ENCODE data around the gene ERFL.

The ERFL gene

GRCh38 chr19:41928221-41928683 lies at the start of gene ERFL:
TSS of gene ERFL (minus strand) at chr19:41928449. CDS start at chr19:41912919, 15,530 bp downstream.
- Mint-ChIP-seq H3K27me3 (no peaks in the 10 kb centered on the region), H3K9me3 (no peaks in the 10 kb centered on the region), H3K4me1 (peaks cover 37% of the 10 kb centered on the region), H3K4me3 (peak within 1 kb of the TSS; percentile 90), H3K36me3 (peaks cover 1% of the 10 kb centered on the region), H3K27ac (peak within 1 kb of the TSS; percentile 94)

GRCh38 chr19:41977916-41978315 lies 49.7 kb upstream of the ERFL start:
- Mint-ChIP-seq H3K27ac (no peak overlapping the region), H3K4me1 (no peaks in the 10 kb centered on the region), H3K27me3 (no peaks in the 10 kb centered on the region), H3K36me3 (peaks cover 3% of the 10 kb centered on the region), H3K9me3 (no peaks in the 10 kb centered on the region), H3K4me3 (no peak overlapping the region)

DNA sequence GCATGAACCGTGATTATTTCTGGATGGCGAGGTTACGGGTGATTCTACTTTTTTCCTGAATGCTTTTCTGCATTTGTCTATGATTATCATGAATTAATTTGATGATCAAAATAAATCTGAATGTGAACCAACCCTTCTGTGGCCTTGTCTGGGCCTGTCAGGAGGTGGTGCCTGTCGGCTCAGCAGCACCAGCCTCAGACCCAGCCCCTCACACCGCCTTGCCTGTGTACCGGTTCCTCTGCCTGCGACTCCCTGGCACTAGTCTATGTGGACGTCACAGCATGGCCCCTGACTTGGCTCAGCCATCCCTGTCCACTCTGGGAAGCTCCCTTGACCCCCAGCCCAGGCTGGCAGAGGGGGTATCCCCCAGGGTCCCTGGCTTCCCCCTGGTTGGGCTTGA lies 46.4 kb upstream of the ERFL start:
- no peaks in the 10 kb centered on the region for H3K4me1 Mint-ChIP-seq
- H3K4me3 Mint-ChIP-seq, result no peak overlapping the region
- no peak overlapping the region for H3K27ac Mint-ChIP-seq
- no peaks in the 10 kb centered on the region for H3K27me3 Mint-ChIP-seq
- H3K36me3 Mint-ChIP-seq, result peaks cover 1% of the 10 kb centered on the region
- H3K9me3 Mint-ChIP-seq, result no peaks in the 10 kb centered on the region

- Mint-ChIP-seq H3K36me3 (no peaks in the 10 kb centered on the region), H3K9me3 (no peaks in the 10 kb centered on the region), H3K4me1 (no peaks in the 10 kb centered on the region), H3K27me3 (no peaks in the 10 kb centered on the region), H3K27ac (no peak overlapping the region), H3K4me3 (no peak overlapping the region)
These were observed 43.1 kb upstream of the ERFL start for GRCh38 chr19:41971363-41971762.

DNA sequence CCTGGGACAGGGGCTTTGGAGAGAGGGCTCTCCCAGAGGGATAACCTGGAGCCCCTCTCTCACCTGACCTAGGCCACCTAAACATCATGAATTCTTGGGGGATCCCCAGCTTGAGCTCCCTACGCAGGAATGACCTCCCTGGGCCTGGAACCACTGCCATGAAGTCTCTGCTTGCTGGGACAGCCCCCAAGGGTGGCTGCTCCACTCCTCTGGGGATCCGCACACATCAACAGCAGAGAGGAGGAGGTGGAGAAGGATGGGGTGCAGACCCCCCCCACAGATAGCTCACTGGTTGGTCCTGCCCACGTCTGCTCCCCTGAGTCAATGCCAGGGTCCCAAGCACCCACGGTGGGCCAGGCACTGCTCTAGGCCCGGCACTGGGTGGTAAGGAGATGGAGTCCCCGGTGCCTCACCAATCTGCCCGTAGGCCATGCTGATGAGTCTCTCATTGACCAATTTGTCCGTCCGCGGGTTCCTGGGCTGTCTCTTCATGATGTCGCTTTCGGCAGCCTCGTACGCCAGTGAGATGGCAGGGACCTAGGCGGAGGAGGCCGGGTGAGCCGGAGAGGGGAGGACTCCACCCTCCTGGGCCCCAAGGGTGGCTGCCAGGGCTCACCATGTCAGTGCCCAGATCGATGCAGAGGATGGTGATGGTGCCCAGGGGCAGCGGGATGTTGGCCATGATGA lies 41.7 kb upstream of the ERFL start:
- Mint-ChIP-seq H3K36me3 (no peaks in the 10 kb centered on the region), H3K27ac (no peak overlapping the region), H3K27me3 (no peaks in the 10 kb centered on the region), H3K4me1 (no peaks in the 10 kb centered on the region), H3K9me3 (no peaks in the 10 kb centered on the region), H3K4me3 (no peak overlapping the region)

DNA sequence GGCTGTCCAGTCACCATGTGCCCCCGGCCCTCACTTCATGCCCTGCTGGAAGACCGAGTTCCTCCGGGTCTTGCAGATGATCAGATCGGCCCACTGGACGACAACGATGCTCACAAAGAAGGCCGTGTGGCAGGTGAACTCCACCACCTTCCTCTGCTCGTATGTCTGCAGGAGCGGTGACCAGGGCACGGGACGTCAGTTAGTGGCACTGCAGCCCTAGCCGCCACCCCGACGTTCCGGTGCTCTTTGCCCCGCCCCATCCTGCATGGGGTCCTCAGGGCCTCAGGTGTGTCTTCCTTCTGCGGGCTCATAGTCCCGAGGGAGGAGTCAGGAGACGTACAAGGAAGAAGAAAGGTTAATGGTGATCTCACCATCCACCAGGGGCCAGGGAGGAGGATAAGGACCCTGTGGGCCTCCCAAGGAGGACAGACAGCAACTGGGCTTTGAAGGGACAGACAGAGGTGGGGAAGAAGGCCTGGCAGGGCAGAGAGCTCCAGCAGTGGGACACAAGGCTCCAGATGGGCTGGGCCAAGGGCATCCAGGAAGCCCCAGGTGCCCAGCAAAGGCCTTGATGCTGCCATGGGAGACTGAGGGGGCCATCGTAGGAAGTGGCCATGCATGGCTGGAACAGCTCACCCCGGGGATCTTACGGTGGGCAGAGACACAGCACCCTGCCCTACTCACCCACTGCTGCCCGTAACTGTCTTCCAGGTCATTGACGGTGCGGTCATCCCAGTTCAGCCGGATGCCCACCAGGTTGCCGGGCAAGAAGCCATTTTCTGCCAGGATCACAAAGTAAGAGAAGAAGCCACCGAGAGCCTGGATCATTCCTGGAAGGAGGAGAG lies 40.7 kb upstream of the ERFL start:
- Mint-ChIP-seq H3K27me3 (no peaks in the 10 kb centered on the region), H3K4me1 (no peaks in the 10 kb centered on the region), H3K9me3 (no peaks in the 10 kb centered on the region), H3K4me3 (no peak overlapping the region), H3K36me3 (no peaks in the 10 kb centered on the region), H3K27ac (no peak overlapping the region)

DNA sequence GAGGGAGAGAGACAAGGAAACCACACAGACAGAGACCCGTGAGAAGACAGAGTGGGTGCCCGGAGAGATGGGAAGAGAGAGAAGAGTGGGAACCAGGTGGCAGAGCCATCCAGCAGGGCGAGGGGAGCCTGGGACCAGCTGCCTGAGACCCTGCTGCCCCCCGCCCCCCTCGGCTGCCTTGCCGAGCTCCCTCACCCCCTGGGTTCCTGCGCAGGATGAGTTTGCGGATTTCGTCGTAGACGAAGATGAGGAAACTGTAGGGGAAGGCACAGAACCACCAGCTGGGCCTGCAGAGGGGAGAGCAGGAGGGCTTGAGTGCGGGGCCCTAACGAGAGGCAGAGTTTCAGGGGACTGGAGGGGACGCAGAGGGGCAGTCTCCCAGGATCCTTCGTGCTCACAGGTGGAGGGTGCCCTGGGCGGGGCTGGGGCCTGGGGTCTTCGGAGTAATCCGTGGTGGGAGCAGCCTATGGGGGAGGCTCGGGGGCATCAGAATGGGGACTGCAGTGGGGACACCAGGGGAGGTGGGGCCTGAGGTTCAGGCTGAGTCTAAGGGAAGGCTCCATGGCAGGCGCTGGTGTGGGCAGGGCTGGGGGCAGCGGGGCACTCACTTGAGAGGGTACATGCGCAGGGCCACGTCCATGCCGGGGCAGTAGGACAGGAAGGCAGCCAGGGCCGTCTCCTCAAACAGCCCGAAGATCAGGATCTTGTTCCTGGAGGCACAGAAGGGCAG lies 39.0 kb upstream of the ERFL start:
- Mint-ChIP-seq H3K9me3 (no peaks in the 10 kb centered on the region), H3K4me1 (no peaks in the 10 kb centered on the region), H3K36me3 (no peaks in the 10 kb centered on the region), H3K4me3 (no peak overlapping the region), H3K27ac (no peak overlapping the region), H3K27me3 (no peaks in the 10 kb centered on the region)

GRCh38 chr19:41965106-41965505 lies 36.9 kb upstream of the ERFL start:
- Mint-ChIP-seq H3K27me3 (no peaks in the 10 kb centered on the region), H3K4me1 (no peaks in the 10 kb centered on the region), H3K4me3 (no peak overlapping the region), H3K27ac (no peak overlapping the region), H3K9me3 (no peaks in the 10 kb centered on the region), H3K36me3 (no peaks in the 10 kb centered on the region)

GRCh38 chr19:41960973-41961372 lies 32.7 kb upstream of the ERFL start:
- H3K36me3 Mint-ChIP-seq, result no peaks in the 10 kb centered on the region
- no peaks in the 10 kb centered on the region for H3K9me3 Mint-ChIP-seq
- peaks cover 17% of the 10 kb centered on the region for H3K4me1 Mint-ChIP-seq
- no peak overlapping the region for H3K27ac Mint-ChIP-seq
- H3K27me3 Mint-ChIP-seq, result no peaks in the 10 kb centered on the region
- H3K4me3 Mint-ChIP-seq, result no peak overlapping the region

- peaks cover 17% of the 10 kb centered on the region for H3K4me1 Mint-ChIP-seq
- H3K4me3 Mint-ChIP-seq, result peak within 1 kb of the TSS; percentile 95
- H3K36me3 Mint-ChIP-seq, result no peaks in the 10 kb centered on the region
- H3K27me3 Mint-ChIP-seq, result no peaks in the 10 kb centered on the region
- peak within 1 kb of the TSS; percentile 90 for H3K27ac Mint-ChIP-seq
- no peaks in the 10 kb centered on the region for H3K9me3 Mint-ChIP-seq
These were observed 31.1 kb upstream of the ERFL start, which contains the start of gene RABAC1 for GRCh38 chr19:41959056-41960053. TSS of gene RABAC1 (minus strand) at chr19:41959321. CDS start at chr19:41959292, 29 bp downstream.

- Mint-ChIP-seq H3K4me3 (peak overlapping the region; percentile 95), H3K36me3 (no peaks in the 10 kb centered on the region), H3K27ac (peak overlapping the region; percentile 35), H3K27me3 (no peaks in the 10 kb centered on the region), H3K9me3 (no peaks in the 10 kb centered on the region), H3K4me1 (peaks cover 17% of the 10 kb centered on the region)
These were observed 30.3 kb upstream of the ERFL start for GRCh38 chr19:41958367-41959055.

DNA sequence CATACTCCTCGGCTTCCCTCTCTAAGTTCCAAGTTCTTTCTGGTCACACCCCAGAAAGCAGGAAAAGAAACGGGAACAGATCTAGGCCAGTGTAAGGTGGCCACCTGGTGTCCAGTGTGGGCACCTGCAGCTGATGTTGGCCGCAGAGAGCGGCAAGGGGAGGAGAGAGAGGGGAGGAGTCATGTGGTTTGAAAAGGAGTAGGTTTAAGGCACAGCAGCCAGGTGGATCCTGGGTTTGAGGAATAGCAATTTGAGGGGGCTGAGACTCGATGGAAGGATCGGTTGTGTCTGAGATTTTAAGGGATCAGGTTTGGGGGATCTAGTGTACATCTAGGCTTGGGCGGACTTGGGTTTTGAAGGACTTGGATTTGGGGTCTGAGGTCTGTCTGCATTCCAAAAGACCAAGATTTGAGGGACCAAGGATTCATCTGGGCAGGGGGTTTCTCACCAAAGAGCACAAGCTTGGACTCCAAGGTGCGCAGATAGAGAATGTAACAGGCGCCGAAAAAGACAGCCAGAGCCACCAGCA lies 29.7 kb upstream of the ERFL start:
- Mint-ChIP-seq H3K27ac (peak overlapping the region; percentile 69), H3K27me3 (no peaks in the 10 kb centered on the region), H3K4me1 (peaks cover 17% of the 10 kb centered on the region)

GRCh38 chr19:41957161-41957837 lies 29.1 kb upstream of the ERFL start:
- no peaks in the 10 kb centered on the region for H3K36me3 Mint-ChIP-seq
- peaks cover 17% of the 10 kb centered on the region for H3K4me1 Mint-ChIP-seq
- H3K27ac Mint-ChIP-seq, result peak overlapping the region; percentile 69
- H3K4me3 Mint-ChIP-seq, result peak overlapping the region; percentile 95
- no peaks in the 10 kb centered on the region for H3K27me3 Mint-ChIP-seq
- no peaks in the 10 kb centered on the region for H3K9me3 Mint-ChIP-seq

More for the DNA sequence above, 29.7 kb upstream of the ERFL start:
- peak overlapping the region; percentile 95 for H3K4me3 Mint-ChIP-seq
- H3K9me3 Mint-ChIP-seq, result no peaks in the 10 kb centered on the region
- H3K36me3 Mint-ChIP-seq, result no peaks in the 10 kb centered on the region

Data from activated naive CD4-positive, alpha-beta T cell treated with anti-CD3 and anti-CD28 coated beads, Interleukin-2, amount 50 U/mL, for 24 hours (primary cell).